CD4-positive, alpha-beta T cell treated with Interleukin-2 at 100 ng/mL for 4 hours (primary cell): ENCODE data around the gene TMCC3.

Experiments used
- DNase-seq: peaks from one replicate; pipeline ENCODE4 v3.0.0-alpha.2; 2020; ENCODE audit warnings: low spot score

TMCC3 gene

DNA sequence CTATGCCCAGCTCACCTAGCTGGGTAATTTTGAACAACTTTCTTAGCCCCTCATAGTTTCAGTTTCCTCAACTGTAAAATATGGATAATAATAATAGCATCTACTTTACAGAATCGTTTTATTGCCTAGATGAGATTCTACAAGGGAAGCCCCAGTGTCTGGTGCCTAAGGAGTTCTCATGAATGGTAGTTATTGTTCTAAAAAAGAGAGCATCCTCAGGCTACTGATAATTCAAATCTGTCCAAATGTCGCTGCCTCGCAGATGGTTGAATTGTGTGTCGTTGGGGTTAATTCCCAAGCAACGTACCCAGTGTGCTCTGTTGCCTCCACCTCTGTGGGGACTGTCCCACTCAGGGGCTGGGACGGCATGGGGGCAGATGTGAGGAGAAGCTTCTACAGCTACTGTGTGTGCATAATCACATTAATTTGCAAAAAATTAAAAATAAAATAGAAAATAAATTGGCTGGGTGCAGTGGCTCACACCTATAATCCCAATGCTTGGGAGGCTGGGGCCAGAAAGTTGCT, 119.1 kb downstream of the TMCC3 start:
- no peak for DNase-seq

DNA sequence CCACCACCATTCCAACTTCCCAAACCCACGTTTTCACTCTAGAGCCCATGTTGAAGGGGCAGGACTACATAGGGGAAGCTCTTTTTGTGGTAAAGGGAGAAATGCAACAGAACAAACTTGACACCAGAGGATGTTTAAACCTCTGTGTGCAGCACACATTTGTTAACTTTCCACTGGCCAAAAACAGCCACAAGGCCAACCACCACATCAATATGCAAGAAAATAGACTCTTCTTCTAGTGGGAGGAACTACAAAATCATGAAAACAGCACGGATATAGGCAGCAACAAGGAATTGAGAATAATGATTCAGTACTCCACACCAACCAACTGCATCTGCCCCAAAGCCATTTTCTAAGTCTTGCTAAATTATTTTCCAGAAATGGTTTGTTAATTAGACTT, 124.4 kb downstream of the TMCC3 start:
- no peak for DNase-seq
